Astrocyte of the spinal cord (primary cell): Measurements from ENCODE around the gene OR10G7.

Experiments
- DNase-seq: peaks from one replicate; pipeline ENCODE4 v3.0.0; 2011; ENCODE audit warnings: low read depth, low spot score
- H3K4me3 ChIP-seq: 2 replicates; pipeline ENCODE4 v1.5.1; 2011; ENCODE audit warnings: low read depth, mild to moderate bottlenecking, low read length, moderate library complexity
- in situ Hi-C: cut with HindIII; loops from 2 replicates; pipeline ENCODE4 v1.10.0; 2017; ENCODE audit warnings: low sequenced_read_pairs
- TF ChIP-seq, protein P1 (sequence below): IDR thresholded peaks from 2 replicates; pipeline ENCODE4 v1.5.1; 2012; ENCODE audit warnings: low read depth, mild to moderate bottlenecking, low read length, inconsistent platforms

OR10G7 gene

DNA sequence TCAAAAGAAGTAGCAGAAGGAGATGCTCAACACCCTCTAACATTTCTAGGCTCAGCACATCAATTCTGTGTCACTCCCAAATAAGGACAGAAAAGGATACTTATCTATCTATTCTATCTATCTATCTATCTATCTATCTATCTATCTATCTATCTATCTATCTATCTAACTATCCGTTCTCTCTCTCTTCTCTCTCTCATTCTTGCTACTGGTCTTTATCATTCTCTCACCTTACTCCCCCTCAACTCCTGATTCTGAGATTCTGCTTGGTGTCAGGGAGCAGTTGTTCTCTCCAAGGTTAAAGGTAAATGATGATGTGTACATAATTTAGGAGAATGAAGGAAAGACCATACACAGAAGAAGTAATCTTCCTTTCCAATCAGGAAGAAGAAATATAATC, 46.0 kb downstream of the OR10G7 start, which contains the start of gene OR10G6:
OR10G6 (minus strand) TSS at position 43 of the 400 bp plus-strand sequence; CDS start at position 43, 0 bp downstream.
- H3K4me3 ChIP-seq, result no peak within 1 kb of the TSS
- DNase-seq, result no peak
- TF ChIP-seq, protein P1, sequence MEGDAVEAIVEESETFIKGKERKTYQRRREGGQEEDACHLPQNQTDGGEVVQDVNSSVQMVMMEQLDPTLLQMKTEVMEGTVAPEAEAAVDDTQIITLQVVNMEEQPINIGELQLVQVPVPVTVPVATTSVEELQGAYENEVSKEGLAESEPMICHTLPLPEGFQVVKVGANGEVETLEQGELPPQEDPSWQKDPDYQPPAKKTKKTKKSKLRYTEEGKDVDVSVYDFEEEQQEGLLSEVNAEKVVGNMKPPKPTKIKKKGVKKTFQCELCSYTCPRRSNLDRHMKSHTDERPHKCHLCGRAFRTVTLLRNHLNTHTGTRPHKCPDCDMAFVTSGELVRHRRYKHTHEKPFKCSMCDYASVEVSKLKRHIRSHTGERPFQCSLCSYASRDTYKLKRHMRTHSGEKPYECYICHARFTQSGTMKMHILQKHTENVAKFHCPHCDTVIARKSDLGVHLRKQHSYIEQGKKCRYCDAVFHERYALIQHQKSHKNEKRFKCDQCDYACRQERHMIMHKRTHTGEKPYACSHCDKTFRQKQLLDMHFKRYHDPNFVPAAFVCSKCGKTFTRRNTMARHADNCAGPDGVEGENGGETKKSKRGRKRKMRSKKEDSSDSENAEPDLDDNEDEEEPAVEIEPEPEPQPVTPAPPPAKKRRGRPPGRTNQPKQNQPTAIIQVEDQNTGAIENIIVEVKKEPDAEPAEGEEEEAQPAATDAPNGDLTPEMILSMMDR, result no peak
- in situ Hi-C loops, result no loop called here
